Uterus (tissue), 2 donors: ENCODE data around the gene SPINDOC.

Experiments
- POLR2A ChIP-seq, 2 donors: fragments of 450-650 bp; IDR thresholded peaks; one replicate each; pipeline ENCODE4 v1.6.1; 2016; ENCODE audit warnings: antibody characterized with exemption in 2 of 2, mild to moderate bottlenecking in 1 of 2, moderate library complexity in 1 of 2
- TF ChIP-seq, protein P1 (sequence below), 4 experiments: fragments of 200-600 bp in 2 of 4; fragments of 450-650 bp in 2 of 4; sonication (generic) in 2 of 4; IDR thresholded peaks; one replicate each; pipeline ENCODE4 v1.5.1; 2016 to 2019; ENCODE audit warnings: antibody characterized with exemption in 4 of 4, mild to moderate bottlenecking in 2 of 4, moderate library complexity in 1 of 4

DNA sequence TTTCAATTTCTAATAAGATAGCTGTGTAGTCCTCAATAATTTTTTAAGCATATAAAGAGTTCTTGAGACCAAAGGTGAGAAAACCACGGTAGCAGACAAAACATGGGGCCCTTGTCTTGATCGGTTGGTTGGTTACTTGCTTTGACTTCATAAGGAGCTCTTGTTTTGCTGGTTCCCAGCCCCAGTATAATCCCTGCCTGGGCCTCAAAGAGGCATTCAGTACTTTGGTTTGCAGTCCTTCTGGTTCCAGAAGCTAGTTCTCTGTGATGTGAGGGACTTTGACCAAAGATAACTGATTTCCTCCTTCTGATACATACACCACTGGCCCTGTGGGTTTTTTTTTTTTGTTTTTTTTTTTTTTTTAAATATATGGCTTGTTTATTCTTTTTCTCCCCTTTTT is 42.7 kb downstream of the SPINDOC start:
- TF ChIP-seq, protein P1, sequence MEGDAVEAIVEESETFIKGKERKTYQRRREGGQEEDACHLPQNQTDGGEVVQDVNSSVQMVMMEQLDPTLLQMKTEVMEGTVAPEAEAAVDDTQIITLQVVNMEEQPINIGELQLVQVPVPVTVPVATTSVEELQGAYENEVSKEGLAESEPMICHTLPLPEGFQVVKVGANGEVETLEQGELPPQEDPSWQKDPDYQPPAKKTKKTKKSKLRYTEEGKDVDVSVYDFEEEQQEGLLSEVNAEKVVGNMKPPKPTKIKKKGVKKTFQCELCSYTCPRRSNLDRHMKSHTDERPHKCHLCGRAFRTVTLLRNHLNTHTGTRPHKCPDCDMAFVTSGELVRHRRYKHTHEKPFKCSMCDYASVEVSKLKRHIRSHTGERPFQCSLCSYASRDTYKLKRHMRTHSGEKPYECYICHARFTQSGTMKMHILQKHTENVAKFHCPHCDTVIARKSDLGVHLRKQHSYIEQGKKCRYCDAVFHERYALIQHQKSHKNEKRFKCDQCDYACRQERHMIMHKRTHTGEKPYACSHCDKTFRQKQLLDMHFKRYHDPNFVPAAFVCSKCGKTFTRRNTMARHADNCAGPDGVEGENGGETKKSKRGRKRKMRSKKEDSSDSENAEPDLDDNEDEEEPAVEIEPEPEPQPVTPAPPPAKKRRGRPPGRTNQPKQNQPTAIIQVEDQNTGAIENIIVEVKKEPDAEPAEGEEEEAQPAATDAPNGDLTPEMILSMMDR (IDR thresholded peaks at IDR 0.05): no peak
- TF ChIP-seq POLR2A (IDR thresholded peaks at IDR 0.05): no peak
